ENCODE results near the gene ZNF138. TPM values are rescaled to one million over a fixed set of nuclear protein-coding genes. Genes with fewer than 3 reads are reported as not detected.

Gene ZNF138
- total RNA-seq, 1 donor: 3.9 TPM

DNA sequence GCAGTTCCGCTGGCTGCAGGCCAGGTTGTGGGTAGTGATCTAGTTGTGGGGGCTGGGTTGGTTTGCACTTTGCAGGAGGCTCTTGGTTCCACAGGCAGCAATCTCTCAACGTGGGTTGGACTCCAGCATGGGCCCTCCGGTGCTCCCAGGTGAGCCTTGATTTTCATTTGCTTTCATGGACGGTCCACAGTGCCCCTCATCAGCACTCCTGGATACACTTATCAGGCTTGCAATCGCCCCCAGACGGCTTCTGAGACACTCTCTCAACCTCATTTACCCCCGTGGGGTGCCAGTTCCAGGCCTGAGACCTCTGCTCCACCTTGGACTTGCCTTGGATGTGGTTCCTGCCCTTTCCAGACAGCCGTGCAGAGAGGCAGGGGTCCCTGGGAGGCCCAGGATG lies 77.5 kb downstream of the ZNF138 start:
- no peak for DNase-seq (ENCODE audit: low read depth)
- no peak for TF ChIP-seq CTCF (IDR thresholded peaks at IDR 0.05; ENCODE audit: insufficient read depth, low read depth, low read length)
- no peak overlapping the region for H3K4me3 ChIP-seq (ENCODE audit: low read depth, low read length)

DNA sequence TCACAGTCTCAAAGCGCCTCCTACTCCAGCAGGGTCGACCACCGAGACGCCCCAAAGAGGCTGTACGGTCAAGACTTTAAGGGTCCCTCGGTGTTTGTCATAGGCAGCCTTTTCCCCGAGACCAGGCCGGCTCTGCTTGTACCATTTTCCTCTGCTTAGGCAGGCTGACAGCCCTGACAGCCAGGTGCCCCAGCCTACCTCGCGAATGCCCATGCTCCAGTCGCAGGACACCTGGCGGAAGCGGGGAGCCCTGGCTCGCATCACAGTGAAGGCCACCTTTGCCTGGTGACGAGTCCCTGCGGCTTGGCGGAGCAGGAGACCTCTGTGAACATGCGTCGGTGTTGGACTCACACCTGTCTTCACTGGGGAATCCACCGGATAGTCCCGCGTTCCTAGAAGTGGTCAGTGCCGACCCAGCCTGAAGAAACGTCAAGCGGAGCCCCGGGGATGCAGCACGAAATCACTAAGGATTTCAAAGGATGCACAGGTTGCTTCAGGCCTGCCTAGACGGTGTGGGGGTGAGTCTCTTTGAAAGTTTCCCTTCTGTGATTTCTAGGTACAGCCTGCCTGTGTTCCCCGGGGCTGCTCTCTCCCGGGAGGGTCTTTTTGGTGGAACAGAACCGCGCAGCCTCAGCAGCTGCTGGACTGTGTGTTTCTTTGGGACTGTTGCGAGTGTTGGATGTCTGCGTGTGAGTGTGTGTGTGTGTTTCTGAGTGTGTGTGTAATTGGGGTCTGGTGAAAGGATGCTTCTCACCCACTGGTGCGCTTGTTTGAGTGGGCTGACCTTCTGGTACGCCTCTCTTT lies 78.3 kb downstream of the ZNF138 start:
- no peak overlapping the region for H3K4me3 ChIP-seq (ENCODE audit: low read depth, low read length)
- DNase-seq (ENCODE audit: low read depth): no peak
- no peak for TF ChIP-seq CTCF (IDR thresholded peaks at IDR 0.05; ENCODE audit: insufficient read depth, low read depth, low read length)

DNA sequence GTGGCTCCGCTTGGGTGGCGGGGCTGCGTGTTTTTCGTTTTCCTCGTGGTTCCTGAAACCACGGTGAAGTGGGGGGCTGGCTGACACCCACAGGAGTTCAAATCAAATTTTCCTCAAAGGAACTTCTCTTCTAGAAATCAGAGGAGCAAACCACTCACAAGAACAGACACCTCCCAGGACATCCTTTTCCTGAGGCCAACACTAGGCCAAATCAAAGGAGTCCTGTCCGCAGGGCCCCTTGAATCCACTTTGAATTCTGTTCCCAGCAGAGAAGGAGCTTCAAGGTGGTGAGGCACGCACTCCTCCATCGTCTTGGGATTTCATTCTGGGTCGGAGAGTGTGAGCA lies 78.9 kb downstream of the ZNF138 start:
- DNase-seq (ENCODE audit: low read depth): no peak
- H3K4me3 ChIP-seq (ENCODE audit: low read depth, low read length): no peak overlapping the region
- no peak for TF ChIP-seq CTCF (IDR thresholded peaks at IDR 0.05; ENCODE audit: insufficient read depth, low read depth, low read length)

DNA sequence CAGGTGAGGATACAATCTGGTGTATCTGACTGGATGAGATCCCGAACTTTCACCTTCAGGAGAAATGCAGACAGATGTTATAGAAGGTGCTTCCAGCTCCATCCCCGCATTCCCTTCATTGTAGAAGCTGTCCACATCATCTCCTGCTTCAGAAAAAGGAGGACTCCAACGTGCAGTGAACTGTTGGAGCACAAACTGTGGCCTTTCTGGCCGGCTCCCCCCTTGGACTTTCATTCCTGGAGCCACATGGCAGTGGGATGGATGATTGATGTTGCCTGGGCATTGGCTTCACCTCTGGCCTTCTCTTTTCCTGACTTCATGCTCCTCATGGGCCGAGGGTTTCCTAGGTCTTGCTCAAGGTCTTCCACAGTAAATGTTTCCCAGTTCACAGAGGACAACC lies 79.3 kb downstream of the ZNF138 start:
- no peak for DNase-seq (ENCODE audit: low read depth)
- TF ChIP-seq CTCF (IDR thresholded peaks at IDR 0.05; ENCODE audit: insufficient read depth, low read depth, low read length): no peak
- H3K4me3 ChIP-seq (ENCODE audit: low read depth, low read length): no peak overlapping the region

DNA sequence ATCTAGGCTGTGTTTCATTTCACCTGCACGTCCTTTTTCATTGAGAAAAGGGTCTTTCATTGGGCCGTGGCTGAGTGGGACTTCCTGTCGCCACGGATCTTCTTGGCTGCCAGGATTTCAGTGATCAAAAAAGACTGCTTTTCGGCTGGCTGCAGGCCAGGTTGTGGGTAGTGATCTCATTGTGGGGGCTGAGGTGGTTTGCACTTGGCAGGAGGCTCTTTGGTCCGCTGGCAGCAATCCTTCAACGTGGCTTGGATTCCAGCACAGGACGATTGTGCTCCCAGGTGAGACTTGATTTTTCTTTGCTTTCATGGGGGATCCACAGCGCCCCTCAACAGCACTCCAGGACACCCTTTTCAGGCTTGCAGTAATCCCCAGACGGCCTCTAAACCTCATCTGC lies 79.9 kb downstream of the ZNF138 start:
- TF ChIP-seq CTCF (IDR thresholded peaks at IDR 0.05; ENCODE audit: insufficient read depth, low read depth, low read length): no peak
- DNase-seq (ENCODE audit: low read depth): no peak
- H3K4me3 ChIP-seq (ENCODE audit: low read depth, low read length): no peak overlapping the region

- H3K4me3 ChIP-seq (ENCODE audit: low read depth, low read length): no peak overlapping the region
- DNase-seq (ENCODE audit: low read depth): no peak
- no peak for TF ChIP-seq CTCF (IDR thresholded peaks at IDR 0.05; ENCODE audit: insufficient read depth, low read depth, low read length)
Measured at GRCh38 chr7:64874562-64875250, 80.5 kb downstream of the ZNF138 start.

All from fibroblast of villous mesenchyme (primary cell).